Stomach (tissue), 19 donors: ENCODE data around the gene PKD2. TPM values are rescaled to one million over a fixed set of nuclear protein-coding genes. Genes with fewer than 3 reads are reported as not detected.

Experiments used
- DNase-seq, 2 donors: peaks; one replicate each; pipeline versions ENCODE4 v3.0.0 to v3.0.0-alpha.2; 2013 to 2019
- H3K27ac ChIP-seq, 5 donors: fragments of 200-600 bp in 4 of 5; sonication (generic) in 4 of 5; one replicate each; pipeline ENCODE4 v1.5.1; 2013 to 2019; ENCODE audit warnings: mild to moderate bottlenecking in 1 of 5, moderate library complexity in 1 of 5
- H3K27me3 ChIP-seq, 3 donors: fragments of 200-600 bp; sonication (generic); one replicate each; pipeline ENCODE4 v1.5.1; 2017 to 2019; ENCODE audit warnings: mixed run types in 1 of 3
- H3K36me3 ChIP-seq, 4 donors: fragments of 200-600 bp; sonication (generic); 1 replicate in 3 of 4; 2 replicates in 1 of 4; pipeline ENCODE4 v1.5.1; 2016 to 2019
- H3K4me1 ChIP-seq, 4 donors: fragments of 200-600 bp; sonication (generic); one replicate each; pipeline ENCODE4 v1.5.1; 2016 to 2019
- H3K4me3 ChIP-seq, 4 donors: fragments of 200-600 bp; sonication (generic) in 3 of 4; one replicate each; pipeline ENCODE4 v1.5.1; 2016 to 2019; ENCODE audit warnings: mild to moderate bottlenecking in 1 of 4
- H3K9me3 ChIP-seq, 4 donors: fragments of 200-600 bp; sonication (generic); one replicate each; pipeline ENCODE4 v1.5.1; 2016 to 2019
- CTCF ChIP-seq, 7 experiments: fragments of 450-650 bp in 4 of 7; fragments of 200-600 bp in 3 of 7; sonication (generic) in 3 of 7; IDR thresholded peaks; one replicate each; pipeline ENCODE4 v1.5.1; 2016 to 2019; ENCODE audit warnings: antibody characterized with exemption in 7 of 7, control low read depth in 2 of 7, mild to moderate bottlenecking in 1 of 7
- EP300 ChIP-seq: sonication (generic); formaldehyde crosslinking; IDR thresholded peaks from one replicate; pipeline ENCODE4 v1.6.1; 2017; ENCODE audit warnings: antibody characterized with exemption
- POLR2A ChIP-seq, 4 donors: fragments of 450-650 bp; IDR thresholded peaks; one replicate each; pipeline ENCODE4 v1.6.1; 2016; ENCODE audit warnings: antibody characterized with exemption in 4 of 4, control low read depth in 2 of 4, mild to moderate bottlenecking in 1 of 4, moderate library complexity in 1 of 4
- POLR2AphosphoS5 ChIP-seq, 3 donors: sonication (generic); formaldehyde crosslinking; IDR thresholded peaks; one replicate each; pipeline ENCODE4 v1.6.1; 2016; ENCODE audit warnings: antibody characterized with exemption in 3 of 3
- WGBS, 5 donors: extraction: QIAGEN DNeasy Blood & Tissue Kit in 3 of 5; methylation state at CpG; one replicate each; pipeline versions ENCODE4 v1.1.5 to v1.1.7; 2013 to 2018; 5-methylcytosine and 5-hydroxymethylcytosine counted together
- intact Hi-C: fragments of 100-400 bp; cut with DNase I; formaldehyde crosslinking; loops from one replicate; pipeline ENCODE4 v1.15.1; 2023; ENCODE audit warnings: low total_unique reads
- long read RNA-seq, 10 donors: transcript quantifications; one replicate each; lab custom pipeline, GENCODE V29; 2026
- polyA plus RNA-seq, 3 donors: library from polyadenylated mRNA; stranded (reverse); fragments of 200-250 nt; gene quantifications; one replicate each; pipeline ENCODE4 v1.2.3, GENCODE V29; 2013
- total RNA-seq, 5 donors: library from RNA; depleted of rRNA; stranded (reverse); fragments of >200 nt; gene quantifications; one replicate each; pipeline versions ENCODE4 v1.1.0 to v1.2.3, GENCODE V29; 2014 to 2016
- donor health status: healthy with polysubstance abuse.
- donor health status: Bipolar disorder and iron deficiency.
- donor health status: healthy.

PKD2 gene
- total RNA-seq (100 to 1,000 TPM in 2 of 5 donors, 10 to 100 TPM in 3; 26.4 to 209 (median 64.3) TPM), polyA plus RNA-seq (1 to 10 TPM; 4.0 to 7.7 (median 6.7) TPM)
- long read RNA-seq, donor 1, full-length matches to known transcripts: 1 of 1 reads
- long read RNA-seq, donor 1, partial matches to known transcripts: 0 of 1 reads
- long read RNA-seq, donor 1, other reads (novel, unspliced or antisense): 0 of 1 reads
- long read RNA-seq, donor 2, full-length matches to known transcripts: 3 of 3 reads
- long read RNA-seq, donor 2, partial matches to known transcripts: 0 of 3 reads
- long read RNA-seq, donor 2, other reads (novel, unspliced or antisense): 0 of 3 reads
- long read RNA-seq, donor 3, full-length matches to known transcripts: 1 of 1 reads
- long read RNA-seq, donor 3, partial matches to known transcripts: 0 of 1 reads
- long read RNA-seq, donor 3, other reads (novel, unspliced or antisense): 0 of 1 reads
- long read RNA-seq, donor 4: 0 reads
- long read RNA-seq, donor 5, full-length matches to known transcripts: 6 of 12 reads
- long read RNA-seq, donor 5, partial matches to known transcripts: 6 of 12 reads
- long read RNA-seq, donor 5, other reads (novel, unspliced or antisense): 0 of 12 reads
- long read RNA-seq, donor 6, full-length matches to known transcripts: 4 of 9 reads
- long read RNA-seq, donor 6, partial matches to known transcripts: 5 of 9 reads
- long read RNA-seq, donor 6, other reads (novel, unspliced or antisense): 0 of 9 reads
- long read RNA-seq, donor 7: 0 reads
- long read RNA-seq, donor 8, full-length matches to known transcripts: 1 of 1 reads
- long read RNA-seq, donor 8, partial matches to known transcripts: 0 of 1 reads
- long read RNA-seq, donor 8, other reads (novel, unspliced or antisense): 0 of 1 reads
- long read RNA-seq, donor 9, full-length matches to known transcripts: 1 of 1 reads
- long read RNA-seq, donor 9, partial matches to known transcripts: 0 of 1 reads
- long read RNA-seq, donor 9, other reads (novel, unspliced or antisense): 0 of 1 reads
- long read RNA-seq, donor 10: 0 reads

DNA sequence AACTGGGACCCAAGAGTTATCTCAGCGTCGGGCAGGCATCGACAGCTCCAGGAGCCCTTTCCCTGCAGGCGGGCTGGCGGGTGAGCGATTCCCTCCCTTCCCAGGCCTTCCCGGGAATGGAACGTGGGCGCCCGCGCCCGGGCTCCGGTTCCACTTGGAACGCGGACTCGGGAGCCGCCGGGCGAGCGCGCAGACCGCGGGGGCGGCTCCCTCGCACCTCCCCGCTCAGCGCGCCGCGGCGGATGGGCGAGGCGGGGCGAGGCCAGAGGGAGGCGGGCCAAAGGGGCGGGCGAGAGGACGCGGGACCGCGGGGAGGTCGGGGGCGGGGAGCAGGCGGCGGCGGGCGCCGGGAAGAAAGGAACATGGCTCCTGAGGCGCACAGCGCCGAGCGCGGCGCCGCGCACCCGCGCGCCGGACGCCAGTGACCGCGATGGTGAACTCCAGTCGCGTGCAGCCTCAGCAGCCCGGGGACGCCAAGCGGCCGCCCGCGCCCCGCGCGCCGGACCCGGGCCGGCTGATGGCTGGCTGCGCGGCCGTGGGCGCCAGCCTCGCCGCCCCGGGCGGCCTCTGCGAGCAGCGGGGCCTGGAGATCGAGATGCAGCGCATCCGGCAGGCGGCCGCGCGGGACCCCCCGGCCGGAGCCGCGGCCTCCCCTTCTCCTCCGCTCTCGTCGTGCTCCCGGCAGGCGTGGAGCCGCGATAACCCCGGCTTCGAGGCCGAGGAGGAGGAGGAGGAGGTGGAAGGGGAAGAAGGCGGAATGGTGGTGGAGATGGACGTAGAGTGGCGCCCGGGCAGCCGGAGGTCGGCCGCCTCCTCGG lies at the start of gene PKD2:
TSS of gene PKD2 (plus strand) at position 332 of the 818 bp plus-strand sequence. CDS start at position 431, 99 bp downstream.
- Histone ChIP-seq H3K4me1 (peaks cover 6 to 61% (median 35%) of the 10 kb centered on the region in 4 donors), H3K9me3 (no peaks in the 10 kb centered on the region), H3K27ac (peak within 1 kb of the TSS; percentile 80 to 94 (median 81)), H3K36me3 (no peaks in the 10 kb centered on the region), H3K27me3 (no peaks in the 10 kb centered on the region), H3K4me3 (peak within 1 kb of the TSS; percentile 65 to 99 (median 92))
- intact Hi-C loops: no loop called here
- 0 to 1% (median 1%) methylated on average over 29 to 116 of the region's 116 CpGs for WGBS, 5 donors
- DNase-seq: peak; percentile 82 to 95
- TF ChIP-seq EP300 (no peak), CTCF (IDR thresholded peaks at IDR 0.05) (no peak), POLR2A (IDR thresholded peaks at IDR 0.05) (no peak), POLR2AphosphoS5 (IDR thresholded peaks at IDR 0.05) (peak; percentile 38 to 49 (median 45))

DNA sequence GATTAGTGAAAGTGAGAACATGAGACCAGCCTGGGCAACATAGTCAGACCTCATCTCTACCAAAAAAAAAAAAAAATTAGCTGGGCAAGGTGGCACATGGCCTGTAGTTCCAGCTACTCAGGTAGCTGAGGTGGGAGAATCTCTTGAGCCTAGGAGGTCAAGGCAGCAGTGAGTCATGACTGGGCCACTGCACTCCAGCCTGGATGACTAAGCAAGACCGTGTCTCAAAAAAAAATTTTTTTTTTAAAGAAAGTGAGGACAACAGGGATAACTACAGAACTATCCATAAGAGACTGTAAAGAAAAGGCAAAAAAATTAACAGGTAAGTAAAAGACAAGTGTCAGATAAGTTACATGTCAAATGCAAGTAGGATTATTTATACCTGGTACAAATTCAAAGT lies 45.4 kb upstream of the PKD2 start:
- DNase-seq: no peak
- no peaks in the 10 kb centered on the region for H3K9me3 ChIP-seq
- no peak overlapping the region for H3K27ac ChIP-seq
- H3K27me3 ChIP-seq: peaks cover 0 to 7% (median 0%) of the 10 kb centered on the region in 3 donors
- no peak for TF ChIP-seq EP300
- no peak for TF ChIP-seq CTCF (IDR thresholded peaks at IDR 0.05)
- TF ChIP-seq POLR2A (IDR thresholded peaks at IDR 0.05): no peak
- TF ChIP-seq POLR2AphosphoS5 (IDR thresholded peaks at IDR 0.05): no peak
- H3K4me1 ChIP-seq: no peaks in the 10 kb centered on the region
- intact Hi-C loops: no loop called here
- WGBS, 5 donors: 39 to 63% (median 47%) methylated on average over 1 of the region's 1 CpG
- H3K36me3 ChIP-seq: no peaks in the 10 kb centered on the region
- H3K4me3 ChIP-seq: no peak overlapping the region

DNA sequence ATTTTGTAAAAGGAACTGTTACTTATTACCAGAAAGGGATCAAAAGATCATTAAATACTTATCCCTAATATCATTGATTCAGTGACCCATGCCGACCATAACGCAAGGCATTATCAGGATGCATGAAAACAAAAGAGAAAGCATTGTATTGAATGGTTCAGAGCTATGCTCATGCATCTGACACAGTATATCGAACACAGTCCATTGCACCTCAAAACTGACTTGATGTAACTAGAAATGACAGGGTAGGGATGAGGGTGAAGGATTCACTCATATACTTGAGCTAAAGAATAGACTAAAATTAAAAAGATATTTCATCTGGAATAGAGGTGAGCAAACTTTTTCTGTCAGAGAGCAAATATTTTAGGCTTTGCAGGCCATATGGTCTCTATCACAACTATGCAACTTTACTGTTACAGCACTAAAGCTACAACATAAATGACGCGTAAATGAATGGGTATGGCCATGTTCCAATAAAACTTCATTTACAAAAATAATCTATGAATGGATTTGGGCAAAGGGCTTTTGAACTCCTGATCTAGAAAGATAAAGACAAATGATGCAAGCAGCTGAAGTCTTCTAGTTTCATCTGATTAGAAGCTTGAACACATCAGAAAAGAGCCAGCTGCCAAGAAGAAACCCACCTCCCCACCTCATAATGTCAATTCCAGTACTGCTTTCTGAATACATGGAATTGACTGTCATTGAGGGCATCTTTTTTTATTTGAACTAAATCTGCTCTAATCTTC lies 44.9 kb upstream of the PKD2 start:
- intact Hi-C loops: no loop called here

More for the DNA sequence above, 44.9 kb upstream of the PKD2 start:
- no peak for DNase-seq
- Histone ChIP-seq H3K4me3 (no peak overlapping the region), H3K9me3 (no peaks in the 10 kb centered on the region), H3K27me3 (peaks cover 0 to 10% (median 0%) of the 10 kb centered on the region in 3 donors), H3K27ac (no peak overlapping the region), H3K36me3 (no peaks in the 10 kb centered on the region), H3K4me1 (no peaks in the 10 kb centered on the region)
- TF ChIP-seq POLR2AphosphoS5 (IDR thresholded peaks at IDR 0.05) (no peak), POLR2A (IDR thresholded peaks at IDR 0.05) (no peak), CTCF (IDR thresholded peaks at IDR 0.05) (no peak), EP300 (no peak)
- 71 to 81% (median 78%) methylated on average over 5 of the region's 5 CpGs for WGBS, 5 donors
